Amniotic epithelial cell (primary cell): Measurements from ENCODE around the gene TPM1.

Experiments
- DNase-seq: peaks from one replicate; pipeline ENCODE4 v3.0.0-alpha.2; 2010; ENCODE audit warnings: low read depth

TPM1 gene

DNA sequence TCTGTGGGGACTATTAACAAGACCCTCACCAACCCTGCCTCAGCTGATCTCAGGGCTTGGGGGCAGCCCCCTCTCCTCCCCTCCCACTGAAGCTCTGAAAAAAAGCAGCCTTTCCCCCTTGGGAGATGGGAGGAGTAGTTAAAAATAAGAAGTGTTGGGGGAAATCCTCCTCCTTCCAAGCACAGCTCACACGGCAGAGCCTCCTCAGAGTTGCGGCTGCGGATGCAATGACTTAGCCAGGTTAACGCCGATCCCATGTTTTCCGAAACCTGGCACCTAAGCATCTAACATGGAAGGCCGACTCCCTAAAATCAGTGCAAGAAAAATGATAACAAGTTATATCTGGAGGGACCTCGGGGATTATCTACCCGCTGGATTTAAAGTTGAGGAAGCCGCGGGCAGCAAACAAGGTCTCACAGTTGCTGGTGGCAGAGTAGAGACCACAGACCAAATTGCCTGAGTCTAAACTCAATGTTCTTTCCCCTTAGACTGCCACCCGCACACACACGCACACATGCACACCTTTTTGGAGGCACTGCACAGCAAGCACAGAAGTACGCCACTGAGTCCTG lies 1.1 kb upstream of the TPM1 start:
- DNase-seq, result no peak

DNA sequence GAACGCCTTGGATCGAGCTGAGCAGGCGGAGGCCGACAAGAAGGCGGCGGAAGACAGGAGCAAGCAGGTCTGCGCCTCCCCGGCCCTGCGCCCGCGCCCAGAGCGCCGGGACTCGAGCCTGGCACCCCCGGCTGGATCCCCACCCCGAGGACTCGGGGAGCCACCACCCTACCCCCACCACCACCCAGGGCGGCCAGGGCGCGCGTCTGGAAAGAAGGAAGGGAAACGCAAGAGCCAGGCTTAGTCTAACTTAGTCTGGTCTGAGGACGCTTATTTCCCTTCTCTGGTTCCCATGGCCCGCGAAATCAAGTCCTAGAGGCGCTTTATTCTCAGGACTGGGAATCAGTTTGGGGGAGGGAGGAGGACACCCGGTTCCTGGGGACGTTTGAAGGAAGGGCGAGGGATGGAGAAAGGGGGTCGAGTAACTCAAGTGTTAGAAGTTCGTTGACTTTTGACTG lies 359 bp downstream of the TPM1 start:
- no peak for DNase-seq

DNA sequence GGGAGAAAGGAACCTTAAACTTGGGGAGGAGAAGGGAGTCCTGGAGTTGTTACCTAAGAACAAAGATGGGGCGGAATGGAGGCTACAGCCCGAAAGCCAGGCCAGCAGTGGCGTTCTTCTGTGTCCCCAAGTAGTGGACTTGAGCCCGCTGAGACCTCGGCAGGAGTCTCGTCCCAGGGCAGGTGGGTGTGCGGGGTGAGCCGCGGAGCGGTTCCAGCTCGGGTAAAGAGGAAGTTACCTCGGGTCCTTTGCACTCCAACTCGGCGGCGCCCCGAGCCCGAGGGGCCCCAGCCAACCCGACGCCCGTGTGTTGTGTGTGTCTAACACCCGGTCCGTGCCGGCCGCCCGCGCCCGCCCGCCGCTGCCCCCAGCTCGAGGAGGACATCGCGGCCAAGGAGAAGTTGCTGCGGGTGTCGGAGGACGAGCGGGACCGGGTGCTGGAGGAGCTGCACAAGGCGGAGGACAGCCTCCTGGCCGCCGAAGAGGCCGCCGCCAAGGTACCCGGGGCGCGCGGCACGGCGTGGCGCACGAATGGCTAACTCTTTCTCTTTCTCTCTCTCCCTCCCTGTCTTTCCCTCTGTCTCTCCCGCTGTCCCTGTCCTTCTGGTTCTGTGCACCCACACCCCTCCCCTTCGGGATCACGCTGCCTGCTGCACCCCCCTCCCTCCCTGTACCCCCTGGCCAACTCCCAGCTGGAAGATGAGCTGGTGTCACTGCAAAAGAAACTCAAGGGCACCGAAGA lies 959 bp downstream of the TPM1 start:
- no peak for DNase-seq

DNA sequence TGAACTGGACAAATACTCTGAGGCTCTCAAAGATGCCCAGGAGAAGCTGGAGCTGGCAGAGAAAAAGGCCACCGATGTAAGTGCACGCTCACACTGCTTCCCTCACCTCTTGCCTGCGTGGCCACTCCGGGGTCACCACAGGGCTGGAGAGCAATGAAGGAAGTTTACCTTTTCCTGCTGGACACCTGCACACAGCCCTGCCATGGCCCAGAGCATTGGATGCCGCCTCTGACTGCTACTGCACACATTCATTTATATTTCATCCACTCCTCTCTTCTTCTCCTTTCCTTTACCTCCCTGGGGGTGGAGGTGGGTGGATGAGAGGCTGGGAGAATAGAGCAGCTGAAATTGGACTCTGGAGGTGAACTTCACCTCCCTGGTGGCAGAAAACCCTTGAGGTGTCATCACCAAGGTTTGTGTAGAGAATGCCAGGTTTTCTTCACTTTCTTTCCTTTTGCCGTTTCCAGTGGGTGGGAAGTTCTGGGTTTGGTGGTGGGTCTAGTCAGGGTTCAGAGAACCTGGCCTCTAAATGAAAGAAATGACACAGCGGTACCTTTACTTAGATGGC lies 1.6 kb downstream of the TPM1 start:
- no peak for DNase-seq

DNA sequence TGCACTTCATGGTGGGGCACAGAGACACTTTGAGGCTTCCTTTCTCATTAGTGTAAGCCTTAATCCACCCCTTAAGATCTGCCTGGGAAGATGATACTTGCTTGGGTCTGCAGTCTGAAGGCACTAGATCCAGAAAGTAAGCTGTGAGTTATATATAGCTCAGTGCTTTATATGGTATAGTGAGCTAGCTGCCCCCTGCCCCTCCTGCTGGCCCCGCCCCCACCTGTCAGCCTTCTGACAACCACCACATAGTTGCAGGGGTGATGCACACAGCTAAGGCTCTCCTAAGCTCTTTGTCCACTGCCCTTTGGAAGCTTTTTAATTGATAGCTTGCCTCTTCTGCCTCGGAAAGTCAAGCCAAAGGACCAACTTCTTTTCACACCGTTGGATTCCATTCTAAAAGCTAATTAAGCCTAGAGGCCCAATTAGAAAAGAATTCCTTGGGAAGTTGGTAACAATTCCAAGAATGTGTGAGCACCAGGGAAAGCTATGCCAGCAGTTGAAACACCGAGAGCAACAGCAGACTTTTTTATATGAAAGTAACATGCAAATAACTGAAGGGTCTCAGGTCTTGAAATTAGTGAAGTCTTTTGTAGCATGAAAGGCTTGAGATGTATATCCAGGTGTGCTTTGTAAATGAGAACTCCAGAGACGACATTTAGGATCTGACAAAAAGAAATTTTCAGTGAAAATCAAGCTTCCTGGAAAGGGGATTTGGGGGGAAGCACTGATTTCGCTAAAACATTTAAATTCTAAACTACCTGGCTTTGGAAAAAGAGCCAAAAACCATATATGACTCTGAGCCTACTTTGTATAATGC lies 2.3 kb downstream of the TPM1 start:
- DNase-seq, result peak; percentile 54

DNA sequence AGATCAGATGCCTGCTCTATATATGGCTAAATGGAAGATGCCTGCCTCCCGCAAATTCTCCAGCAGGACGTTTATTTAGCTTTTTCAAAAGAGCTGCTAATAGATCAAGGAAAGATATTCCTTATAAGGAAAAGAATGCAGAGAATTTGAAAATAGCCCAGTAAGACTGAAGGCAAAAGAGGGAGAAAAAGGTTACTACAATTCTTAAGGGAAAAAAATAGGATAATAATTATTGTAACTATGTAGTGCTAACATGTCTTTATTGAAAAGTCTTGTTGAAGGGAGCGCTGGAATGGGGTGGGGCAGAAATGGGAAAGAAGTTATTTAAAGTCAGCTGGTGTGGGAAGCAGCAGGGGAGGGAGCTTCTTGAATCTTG lies 2.9 kb downstream of the TPM1 start:
- no peak for DNase-seq

DNA sequence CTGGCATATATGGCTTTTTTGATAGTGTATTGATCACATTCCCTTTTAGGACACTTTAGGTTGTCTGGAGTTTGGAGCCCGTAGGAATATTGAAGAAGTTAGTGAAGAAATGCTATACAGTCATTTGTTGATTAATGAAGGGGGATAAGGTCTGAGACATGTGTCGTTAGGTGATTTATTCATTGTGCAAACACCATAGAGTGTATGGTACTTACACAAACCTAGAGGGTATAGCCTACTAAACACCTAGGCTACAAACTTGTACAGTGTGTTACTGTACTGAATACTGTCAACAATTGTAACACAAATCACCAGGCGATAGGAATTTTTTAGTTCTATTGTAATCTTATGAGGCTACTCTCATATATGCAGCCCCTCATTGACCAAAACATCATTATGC lies 3.3 kb downstream of the TPM1 start:
- no peak for DNase-seq

DNA sequence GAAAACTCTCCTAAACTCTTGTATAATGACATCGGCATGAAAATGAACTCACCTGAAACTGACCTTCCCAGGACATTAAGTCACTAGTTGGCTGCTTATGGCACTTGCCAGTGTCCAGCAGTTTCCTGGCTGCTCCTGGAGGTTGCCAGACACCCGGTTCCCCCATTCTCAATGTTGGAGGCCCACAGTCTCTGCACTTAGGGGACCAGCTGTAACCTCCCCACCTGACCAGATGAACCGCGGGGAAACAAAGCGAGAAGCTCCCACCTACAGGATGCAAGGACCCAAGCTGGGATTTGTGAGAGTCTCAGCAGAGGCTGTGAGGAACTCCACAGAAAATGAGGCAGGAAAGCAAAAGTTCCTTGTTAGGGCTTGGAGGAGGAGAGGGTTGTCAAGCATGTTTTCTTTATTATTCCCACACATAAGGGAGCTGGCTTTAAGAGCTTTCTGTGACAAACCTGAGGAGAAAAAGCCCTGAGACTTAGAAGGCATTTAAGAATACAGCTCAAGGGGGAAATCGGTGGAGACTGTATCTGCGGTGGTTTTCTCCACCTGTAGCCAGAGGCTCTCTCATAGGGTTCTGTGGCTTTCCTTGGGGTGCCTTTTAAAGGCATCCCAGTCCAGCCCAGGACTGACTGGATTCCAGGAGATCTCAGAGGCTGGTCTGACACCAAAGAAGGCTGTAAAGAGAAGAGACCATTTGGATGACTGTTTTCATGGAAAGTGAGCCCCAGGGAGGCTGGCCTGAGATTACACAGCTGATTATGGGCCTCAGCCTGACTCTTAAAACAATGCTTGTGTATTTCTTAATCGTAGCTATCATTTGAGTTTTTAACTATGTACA lies 4.6 kb downstream of the TPM1 start:
- DNase-seq, result no peak

DNA sequence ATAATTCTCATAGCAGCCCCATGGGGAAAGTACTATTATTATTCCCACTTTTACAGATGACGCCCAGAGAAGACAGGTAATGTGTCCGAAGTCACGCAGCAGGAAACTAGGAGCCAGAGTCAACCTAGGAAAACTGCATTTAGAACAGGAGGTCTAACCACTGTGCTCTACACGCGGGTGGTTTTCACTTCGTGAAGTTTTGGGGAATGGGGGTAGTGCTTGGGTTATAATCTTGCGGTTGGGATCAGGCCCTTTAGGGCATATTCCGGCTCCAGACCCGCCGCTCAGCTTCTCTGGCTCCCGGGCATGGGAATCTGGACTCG lies 5.2 kb downstream of the TPM1 start:
- no peak for DNase-seq

DNA sequence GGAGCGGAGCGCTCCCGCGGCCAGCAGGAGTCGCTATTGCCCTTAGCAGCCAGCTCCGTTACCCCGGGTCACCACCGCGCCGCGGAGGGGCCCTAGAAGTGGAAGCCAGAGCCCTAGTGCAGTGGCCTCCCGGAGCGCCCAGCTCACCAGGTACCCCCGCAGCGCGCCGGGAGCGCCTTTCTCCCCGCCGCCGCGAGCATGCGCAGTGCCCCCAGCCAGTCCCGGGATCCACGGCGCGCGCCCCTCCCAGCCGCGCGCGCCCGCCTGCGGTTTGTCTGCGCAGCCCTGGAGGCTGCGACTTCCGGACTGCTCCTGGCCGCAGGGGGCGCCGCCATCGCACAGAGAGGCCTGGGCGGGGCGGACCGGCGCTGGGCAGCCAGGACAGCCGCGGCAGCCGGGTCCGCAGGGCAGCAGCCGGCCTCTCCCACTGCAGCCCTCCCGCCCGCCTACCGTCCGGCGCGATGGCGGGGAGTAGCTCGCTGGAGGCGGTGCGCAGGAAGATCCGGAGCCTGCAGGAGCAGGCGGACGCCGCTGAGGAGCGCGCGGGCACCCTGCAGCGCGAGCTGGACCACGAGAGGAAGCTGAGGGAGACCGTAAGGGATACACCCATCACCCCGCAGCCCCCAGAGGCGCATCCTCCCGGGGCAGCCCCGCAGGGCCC lies 5.7 kb downstream of the TPM1 start:
- peak; percentile 94 for DNase-seq

DNA sequence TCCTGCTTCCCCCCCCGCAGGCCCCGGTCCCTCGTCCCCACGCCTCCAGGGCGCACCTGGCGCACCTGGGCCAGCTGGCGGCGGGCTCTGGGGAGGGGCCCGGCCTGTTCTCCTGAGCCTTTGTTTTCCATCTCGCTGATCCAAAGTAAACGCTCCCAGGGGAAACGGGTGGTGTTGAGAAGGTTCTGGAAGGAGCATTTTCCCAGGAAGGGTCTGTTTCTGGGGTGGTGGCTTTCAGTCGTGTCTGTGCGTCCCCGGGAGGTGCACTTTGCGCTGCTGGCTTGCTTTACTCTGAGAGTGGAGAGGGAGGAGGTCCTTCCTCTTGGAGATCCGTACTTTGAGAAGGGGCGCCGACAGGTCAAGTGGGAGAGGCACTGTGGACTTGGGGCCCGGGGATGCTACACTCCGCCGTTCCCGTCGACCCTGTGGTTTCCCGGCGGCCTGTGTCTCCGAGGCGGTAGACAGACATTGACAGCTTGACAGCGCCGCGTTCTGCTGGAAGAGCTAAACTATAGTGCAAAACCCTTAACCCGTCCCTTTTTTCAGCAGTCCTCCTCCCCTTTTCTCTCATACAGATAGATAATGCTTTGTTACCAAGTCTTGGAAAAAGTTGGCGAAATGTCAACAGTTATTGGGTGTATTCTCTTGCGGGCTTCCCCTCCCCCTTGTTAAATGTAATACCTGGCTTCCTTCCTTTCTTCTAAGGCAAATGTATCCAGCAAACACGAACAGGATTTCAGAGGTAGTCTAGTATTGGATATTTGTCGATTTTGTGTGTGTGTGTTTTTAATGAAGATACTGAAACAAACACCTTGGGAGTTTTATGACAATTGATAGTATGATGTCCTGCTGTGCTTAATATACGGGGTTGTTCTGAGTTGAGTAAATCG lies 6.5 kb downstream of the TPM1 start:
- peak; percentile 42 for DNase-seq

DNA sequence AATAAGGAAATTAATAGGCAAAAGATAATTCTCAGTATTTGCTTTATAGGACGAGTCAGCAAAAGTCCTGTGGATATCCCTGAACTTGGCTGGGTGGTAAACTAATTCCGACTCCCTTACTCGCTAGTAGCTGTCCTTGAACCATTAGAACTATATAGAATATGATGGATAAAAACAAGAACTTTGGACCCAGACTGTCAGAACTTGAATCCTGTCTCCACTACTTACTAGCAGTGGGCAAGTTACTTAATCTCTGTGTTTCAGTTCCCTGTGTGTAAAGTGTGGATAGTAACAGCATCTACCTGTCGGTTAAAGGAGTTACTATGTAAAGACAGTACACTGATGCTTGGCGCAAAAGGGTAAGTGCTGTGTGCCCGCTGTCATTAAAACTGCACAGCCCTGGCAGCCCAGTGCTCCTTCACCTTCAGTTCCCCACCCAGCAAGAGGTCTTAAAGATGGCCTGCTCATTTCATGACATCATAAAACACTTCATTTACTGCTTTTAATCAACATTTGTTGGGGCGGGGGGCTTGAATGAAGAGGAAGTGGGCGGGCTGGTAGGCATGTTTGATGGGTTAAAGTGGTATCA lies 7.3 kb downstream of the TPM1 start:
- no peak for DNase-seq

DNA sequence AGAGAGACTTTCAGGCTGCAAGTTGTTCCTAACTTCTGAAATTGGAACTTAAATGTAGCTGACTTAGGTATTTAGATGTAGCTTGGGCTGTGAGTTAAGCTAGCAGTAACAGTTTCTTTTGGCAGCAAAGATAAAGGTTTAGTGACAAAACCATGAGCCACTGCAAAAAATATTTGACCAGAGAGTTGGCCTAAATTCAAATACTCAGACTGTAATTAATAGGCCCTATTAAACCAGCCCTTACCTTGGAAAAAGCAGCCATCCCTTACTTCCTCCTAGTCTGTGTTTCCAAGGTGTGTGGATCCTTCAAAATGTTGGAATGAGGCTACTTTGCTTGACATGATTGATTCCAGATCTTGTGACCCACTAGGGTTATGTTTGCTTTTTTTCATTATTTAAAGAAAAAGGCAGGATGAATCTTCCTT lies 8.2 kb downstream of the TPM1 start:
- no peak for DNase-seq

DNA sequence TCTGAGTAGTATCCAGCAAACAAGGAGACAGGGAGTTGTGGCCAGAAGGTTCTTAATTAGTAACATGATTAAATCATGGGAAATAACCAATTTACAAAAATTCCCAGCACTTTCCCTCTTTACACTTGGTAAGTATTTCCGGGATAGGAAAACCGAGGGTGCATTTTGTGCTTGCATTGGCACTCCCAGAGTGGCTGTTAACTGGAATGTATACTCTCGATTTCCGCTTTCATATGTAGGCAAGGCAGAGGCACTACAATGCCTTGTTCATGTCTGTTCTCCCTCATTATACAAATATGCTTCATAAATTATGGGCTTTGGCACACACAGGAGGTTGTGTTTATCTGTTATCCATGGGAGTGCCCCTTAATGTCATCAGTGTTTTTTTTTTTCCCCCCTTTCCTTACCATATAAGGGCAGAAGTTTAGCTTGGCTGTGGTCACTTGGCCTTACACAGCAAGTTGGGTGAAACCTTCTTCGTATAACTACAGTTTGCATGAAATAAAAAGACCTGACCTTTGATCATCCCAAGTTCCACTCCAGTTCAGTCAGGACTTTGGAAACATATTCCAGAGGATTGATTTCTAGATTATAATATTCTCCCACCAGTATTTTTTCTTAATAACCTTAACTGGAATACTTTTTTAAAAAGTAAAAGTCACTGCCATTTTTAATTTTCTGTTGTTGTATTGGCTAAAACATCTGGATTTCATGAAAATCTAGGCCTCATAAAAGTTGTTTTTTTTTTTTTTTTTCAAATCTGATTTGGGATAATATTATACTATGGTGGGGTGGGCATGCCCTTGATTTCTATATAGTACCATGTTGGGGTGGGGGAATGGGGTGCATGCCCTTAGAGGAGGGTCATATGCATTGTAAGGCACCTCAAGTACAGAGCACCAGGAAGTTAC lies 8.9 kb downstream of the TPM1 start:
- peak; percentile 92 for DNase-seq

DNA sequence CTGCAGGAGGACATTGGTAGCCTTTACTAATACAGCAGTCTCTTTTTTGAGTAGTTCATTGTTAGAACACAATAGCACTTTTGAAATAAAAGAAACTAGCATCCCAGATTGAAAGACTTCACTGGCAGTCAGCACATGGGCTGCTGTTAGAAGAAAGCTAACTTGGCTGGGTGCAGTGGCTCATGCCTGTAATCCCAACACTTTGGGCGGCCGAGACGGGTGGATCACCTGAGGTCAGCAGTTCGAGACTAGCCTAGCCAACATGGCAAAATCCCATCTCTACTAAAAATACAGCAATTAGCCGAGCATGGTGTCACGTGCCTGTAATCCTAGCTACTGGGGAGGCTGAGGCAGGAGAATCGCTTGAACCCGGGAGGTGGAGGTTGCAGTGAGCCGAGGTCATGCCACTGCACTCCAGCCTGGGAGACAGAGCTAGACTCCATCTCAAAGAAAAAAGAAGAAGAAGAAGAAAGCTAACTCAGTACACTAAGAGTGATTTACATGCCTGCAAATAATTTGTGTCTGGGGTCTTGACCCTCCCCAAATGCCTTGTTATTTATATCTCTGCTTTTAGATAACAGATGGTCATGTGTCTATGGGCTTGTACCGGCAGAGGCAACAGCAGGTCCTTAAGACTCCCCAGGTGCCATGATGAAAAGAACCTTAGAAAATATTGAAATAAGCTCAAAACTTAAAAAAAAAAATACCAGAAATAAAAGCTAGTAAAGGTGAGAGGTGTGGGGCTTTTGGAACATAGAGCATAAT lies 9.7 kb downstream of the TPM1 start:
- no peak for DNase-seq

DNA sequence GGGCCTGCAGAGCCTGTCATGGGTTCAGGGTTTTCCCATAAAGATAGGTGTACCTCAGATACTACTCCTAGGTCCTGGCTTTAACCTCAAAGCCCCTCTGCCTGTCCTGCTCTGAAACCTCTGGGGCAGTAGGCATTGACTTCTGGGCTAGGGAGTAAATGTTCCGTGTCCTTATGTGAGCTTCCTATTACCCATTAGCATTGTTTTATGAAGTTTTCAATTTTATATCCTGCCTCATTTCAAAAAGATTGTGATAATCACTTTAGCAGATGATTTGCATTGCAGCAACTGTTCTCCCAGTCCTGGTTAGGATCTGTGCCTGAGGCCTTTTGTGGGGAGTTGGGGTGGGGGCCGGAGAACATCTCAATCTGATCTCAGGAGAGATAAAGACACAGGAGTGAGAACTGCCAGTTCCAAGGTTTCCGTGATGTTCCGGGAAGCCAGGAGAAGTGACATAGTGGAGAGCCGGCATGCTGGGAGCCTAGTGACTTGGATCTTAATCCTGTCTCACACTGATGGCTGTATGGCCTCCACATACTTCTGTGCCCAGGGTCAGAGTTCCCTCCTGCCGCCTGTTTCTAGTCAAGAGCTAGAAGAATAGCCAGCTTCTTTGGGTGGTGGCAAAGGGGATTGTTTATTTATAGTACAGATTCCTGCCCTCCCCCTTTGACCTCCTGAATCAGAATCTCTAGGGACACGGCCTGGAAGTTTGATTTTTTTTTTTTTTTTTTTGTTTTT lies 10.6 kb downstream of the TPM1 start:
- DNase-seq, result peak; percentile 51

DNA sequence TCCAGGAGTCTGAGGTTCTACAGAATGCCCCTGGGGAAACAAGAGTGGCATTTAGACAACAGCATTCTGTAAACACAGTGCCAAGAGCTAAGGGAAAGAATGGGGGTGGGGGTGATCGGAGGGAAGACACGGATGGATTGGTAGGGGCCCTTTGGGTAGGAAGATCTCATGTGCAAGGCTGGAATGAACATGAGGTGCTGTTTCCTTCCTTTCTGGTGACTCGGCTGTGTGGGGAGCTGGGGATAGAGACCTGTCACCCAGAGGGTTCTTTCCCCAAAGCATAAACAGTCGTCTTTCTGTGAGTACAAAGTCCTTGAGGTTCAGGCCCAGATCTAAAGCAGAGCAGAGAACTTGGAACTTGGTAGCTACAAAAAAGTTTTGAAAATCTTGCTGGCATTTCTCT lies 11.7 kb downstream of the TPM1 start:
- DNase-seq, result no peak
